SK-N-MC (cell line): Measurements from ENCODE around the gene GLI3.

Source experiments
- EZH2 ChIP-seq: fragments of 200-600 bp; sonication (generic); IDR thresholded peaks from one replicate; pipeline ENCODE4 v1.6.1; 2017; ENCODE audit warnings: antibody characterized with exemption
- POLR2AphosphoS5 ChIP-seq: IDR thresholded peaks from 2 replicates; pipeline ENCODE4 v1.6.1; 2012; ENCODE audit warnings: mild to moderate bottlenecking, low read depth, low read length, borderline replicate concordance

DNA sequence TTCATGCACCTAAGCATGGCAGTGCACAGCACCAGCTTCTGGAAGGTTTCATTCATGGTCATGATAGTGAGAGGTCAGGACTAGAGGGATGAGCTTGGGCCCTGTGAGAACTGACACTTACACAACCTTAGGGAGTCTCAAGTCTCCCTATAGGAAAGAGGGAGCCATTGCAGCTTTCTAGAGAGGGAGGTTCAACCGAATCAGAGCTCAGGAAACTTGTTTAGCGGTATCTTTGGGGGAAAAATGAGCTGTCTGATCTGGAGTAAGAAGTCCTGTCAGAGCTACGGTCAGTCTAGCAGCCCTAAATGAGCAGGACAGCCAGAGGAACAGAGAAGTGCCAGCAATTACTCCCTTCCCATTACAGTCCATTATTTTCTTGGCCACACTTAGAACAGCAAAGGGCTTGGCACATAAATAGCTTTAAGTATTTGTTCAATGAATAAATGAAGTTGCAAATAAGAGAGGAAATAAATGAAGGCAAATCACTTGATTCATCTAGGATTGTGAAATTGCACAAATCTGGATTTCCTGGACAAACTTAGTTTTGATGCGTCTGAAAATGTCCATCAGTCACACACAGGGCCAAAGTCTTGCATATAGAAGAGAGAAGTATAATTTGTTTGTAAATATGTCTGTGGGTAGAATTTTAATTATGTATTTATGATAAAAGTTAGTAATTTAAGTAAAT lies 262.0 kb downstream of the GLI3 start:
- TF ChIP-seq POLR2AphosphoS5 (no peak), EZH2 (no peak)
